GM18870 (cell line): ENCODE data around the gene PSPC1.
"Not testable (repeated sequence)": the region's sequence is repeated elsewhere in the genome, so short reads cannot be mapped to it uniquely, and the experiment has no call there.

ENCODE experiments used
- ATAC-seq: cut with Tn5 transposase; IDR thresholded peaks from one replicate; pipeline ENCODE4 v1.9.1; 2021; ENCODE audit warnings: moderate library complexity; ENCODE audit not compliant: unreplicated experiment

PSPC1 gene

GRCh38 chr13:19764237-19764636, 18.5 kb downstream of the PSPC1 start:
- no peak for ATAC-seq

DNA sequence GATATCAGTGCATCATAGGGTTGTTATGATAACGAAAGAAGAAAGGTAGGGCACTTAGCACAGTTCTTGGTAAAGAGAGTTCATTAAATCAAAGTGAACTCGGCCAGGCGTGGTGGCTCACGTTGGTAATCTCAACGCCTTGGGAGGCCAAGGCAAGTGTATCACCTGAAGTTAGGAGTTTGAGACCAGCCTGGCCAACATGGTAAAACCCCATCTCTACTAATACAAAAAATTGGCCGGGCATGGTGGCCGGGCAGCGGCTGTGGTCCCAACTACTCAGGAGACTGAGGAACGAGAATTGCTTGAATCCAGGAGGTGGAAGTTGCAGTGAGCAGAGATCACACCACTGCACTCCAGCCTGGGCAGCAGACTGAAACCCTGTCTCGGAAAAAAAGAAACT, 19.1 kb downstream of the PSPC1 start:
- no peak for ATAC-seq

DNA sequence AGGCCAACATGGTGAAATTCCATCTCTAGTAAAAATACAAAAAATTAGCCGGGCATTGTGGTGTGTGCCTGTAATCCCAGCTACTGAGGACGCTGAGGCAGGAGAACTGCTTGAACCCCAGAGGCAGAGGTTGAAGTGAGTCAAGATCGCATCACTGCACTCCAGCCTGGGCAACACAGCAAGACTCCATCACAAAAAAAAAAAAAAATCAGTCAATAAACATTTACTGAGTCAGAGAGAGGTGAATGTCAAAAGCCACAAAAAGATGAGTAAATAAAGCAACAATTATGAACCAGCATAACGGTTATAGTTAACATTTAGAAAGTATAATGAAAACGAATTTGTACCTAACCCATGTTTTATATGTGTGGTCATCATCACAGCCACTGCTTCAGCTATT, 23.1 kb downstream of the PSPC1 start:
- ATAC-seq, result no peak

DNA sequence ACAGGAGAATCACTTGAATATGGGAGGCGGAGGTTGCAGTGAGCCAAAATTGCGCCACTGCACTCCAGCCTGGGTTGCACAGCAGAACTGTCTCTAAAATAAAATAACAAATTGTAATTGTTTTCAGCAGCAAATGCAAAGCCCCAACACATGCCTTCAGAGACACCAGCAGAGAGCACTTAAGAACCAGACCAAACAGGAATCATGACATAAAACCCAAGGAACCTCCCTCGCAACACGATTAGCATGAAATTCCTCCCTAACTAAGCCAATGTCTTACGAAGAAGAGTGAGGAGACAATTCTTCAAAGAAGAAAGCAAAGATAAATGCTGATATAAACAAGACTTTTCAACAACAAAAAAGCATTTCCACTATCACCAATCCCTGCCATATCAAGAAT, 40.1 kb downstream of the PSPC1 start:
- no peak for ATAC-seq

- ATAC-seq, result no peak
Measured at GRCh38 chr13:19737844-19738557, 44.7 kb downstream of the PSPC1 start.

DNA sequence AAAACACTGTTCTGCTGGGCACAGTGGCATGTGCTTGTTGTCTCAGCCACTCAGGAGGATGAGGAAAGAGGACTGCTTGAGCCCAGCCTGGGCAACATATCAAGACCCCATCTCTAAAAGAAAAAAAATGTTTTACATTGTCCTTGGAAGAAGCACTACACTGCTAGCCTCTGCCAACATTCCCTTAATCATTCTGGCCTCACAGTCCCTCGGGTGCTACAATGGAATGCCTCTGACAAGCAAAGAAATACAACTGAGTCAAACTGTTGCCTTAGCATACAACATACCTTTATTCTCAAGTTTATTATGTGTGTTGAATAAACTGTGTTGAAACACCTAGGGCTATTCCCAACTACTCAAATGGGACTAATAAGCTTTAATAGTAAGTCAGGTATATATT, 56.1 kb downstream of the PSPC1 start:
- ATAC-seq, result no peak

- no peak for ATAC-seq
Measured at GRCh38 chr13:19725320-19725719, 57.4 kb downstream of the PSPC1 start.

GRCh38 chr13:19720039-19720438, 62.7 kb downstream of the PSPC1 start:
- ATAC-seq, result no peak

GRCh38 chr13:19713186-19713965, 69.4 kb downstream of the PSPC1 start:
- no peak for ATAC-seq

DNA sequence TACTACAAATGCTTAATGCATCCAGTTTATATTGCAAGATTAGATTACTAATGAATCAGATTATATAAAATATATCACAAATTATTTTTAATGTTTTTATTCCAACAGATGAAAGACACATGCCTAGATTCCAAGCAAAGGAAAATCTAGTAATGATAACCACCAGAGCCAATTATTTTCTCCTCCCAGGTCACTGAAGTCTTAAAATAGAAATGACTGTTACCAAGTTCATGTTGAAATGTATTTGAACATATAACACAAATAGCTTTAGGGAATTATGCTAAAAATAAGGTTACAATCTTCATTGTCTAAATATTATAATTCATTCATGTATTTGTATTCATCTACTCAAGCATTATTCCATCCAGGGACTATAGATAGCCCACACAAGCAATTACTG, 73.0 kb downstream of the PSPC1 start:
- ATAC-seq, result not testable (repeated sequence)

GRCh38 chr13:19709039-19709438, 73.7 kb downstream of the PSPC1 start:
- not testable (repeated sequence) for ATAC-seq

DNA sequence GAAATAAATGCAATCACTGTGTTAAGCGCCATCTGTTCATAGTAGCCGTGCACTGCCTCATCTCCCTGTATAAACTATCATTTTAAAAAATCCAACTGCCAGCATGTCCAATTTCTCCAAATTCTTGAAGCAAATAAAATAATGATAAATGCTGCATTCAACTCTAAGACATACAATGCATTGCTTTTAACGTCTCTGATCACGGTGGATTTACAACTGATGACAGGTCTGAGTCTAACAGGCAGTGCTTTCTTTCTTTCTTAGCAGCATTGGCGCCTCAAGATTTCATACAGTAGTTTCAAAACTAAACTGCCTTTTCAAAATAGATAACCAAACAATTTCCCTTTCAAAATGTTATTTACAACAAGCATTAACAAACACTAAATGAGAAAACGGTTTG, 78.5 kb downstream of the PSPC1 start:
- not testable (repeated sequence) for ATAC-seq

DNA sequence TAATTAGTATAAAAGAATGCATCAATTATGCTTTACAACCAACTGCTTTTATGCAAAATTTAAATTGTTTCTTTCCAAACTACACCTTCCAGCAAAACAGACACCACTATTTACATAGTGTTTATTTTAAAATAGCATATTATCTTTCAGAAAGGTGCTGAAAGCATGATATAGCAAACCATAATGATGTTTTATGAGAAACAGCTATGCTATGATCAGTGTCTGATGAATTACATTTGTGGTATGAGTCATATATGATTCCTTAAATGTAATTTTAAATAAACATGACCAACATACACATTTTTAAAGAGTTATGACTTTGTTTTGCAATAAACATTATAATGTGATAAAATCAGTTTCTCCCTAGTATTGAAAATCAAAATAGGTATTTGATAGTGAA, 81.1 kb downstream of the PSPC1 start:
- not testable (repeated sequence) for ATAC-seq

DNA sequence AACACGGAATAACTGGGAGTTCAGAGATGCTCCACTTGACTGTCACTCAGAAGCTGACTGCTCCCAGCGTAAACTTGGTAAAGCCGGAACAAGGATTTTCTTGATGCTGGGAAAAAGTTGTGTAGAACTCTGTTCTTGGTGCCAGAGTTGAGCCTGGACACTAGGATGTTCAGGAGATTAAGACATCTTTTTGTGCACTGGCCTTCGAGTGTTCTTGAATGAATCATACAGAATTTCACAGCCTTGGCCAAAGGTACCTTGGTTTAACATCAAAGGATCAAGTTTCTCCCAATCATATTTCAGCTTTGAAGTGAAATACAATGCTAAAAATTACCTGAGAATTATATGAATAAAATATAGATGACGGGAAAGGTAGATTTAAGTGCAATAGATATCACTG, 81.8 kb downstream of the PSPC1 start:
- not testable (repeated sequence) for ATAC-seq

GRCh38 chr13:19695829-19696228, 86.9 kb downstream of the PSPC1 start:
- ATAC-seq, result no peak

- no peak for ATAC-seq
Measured at GRCh38 chr13:19695428-19695827, 87.3 kb downstream of the PSPC1 start.

- ATAC-seq, result not testable (repeated sequence)
Measured at GRCh38 chr13:19691447-19691846, 91.3 kb downstream of the PSPC1 start.

- no peak for ATAC-seq
Measured at GRCh38 chr13:19685437-19685836, 97.3 kb downstream of the PSPC1 start.

DNA sequence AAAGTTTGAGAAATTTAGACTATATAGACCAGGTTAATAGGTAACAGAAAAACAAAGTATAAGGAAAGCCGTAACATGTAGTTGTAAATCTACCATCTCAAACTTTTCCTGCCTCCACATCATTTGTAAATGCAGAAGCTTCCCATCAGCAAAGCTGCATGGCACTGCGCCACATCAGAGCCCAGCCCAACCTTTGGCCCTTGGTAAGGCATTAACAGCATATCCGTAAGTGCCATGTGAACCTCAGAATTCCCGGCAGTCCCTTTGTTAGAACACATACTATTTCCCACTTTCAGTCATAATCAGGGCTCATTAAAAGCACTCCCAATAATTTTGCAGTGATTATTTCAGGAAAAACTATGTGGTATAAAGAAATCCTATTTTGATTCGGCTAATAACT, 97.7 kb downstream of the PSPC1 start:
- no peak for ATAC-seq

DNA sequence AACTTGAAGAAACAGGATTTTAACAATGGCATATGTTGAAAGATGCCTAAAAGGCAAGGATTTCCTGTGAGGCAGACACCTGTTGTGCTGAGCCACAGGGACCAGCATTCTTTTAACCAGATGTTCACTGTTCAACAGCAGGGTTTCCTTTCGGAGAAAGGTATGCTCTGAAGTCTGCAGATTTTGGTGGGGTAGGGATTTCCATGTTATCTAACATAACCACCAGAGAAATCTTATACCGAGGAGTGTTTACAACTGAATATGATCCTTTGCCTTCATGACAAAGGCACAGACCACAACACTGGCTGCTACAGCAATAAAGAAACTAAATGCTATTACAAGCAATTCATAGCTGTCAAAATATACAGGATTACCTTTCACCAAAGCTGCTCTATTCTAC, 101.2 kb downstream of the PSPC1 start:
- no peak for ATAC-seq

- no peak for ATAC-seq
Measured at GRCh38 chr13:19680751-19681150, 102.0 kb downstream of the PSPC1 start.

DNA sequence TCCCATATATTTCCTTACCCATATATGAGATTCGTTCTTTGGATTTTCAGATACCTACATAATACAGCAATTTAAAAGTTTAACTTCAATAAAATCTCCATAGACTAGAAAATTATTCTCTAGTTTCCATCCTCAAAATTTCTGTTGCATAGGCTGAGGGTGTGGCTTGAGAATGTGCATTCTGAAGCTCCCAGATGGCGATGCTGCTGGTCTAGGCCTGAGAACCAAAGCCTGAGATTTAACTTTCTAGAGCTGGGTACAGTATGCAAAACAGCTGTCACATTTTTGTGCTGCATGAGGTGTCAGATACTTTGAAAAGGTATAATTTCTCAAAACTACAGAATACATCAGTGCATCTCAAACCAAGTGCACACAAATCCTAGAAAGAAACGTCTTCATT, 106.6 kb downstream of the PSPC1 start:
- ATAC-seq, result no peak
